HepG2 (cell line): Measurements from ENCODE around the gene JUND. TPM values are rescaled to one million over a fixed set of nuclear protein-coding genes. Genes with fewer than 3 reads are reported as not detected.

Source experiments
- BCL6 ChIP-seq: IDR thresholded peaks from 2 replicates; pipeline ENCODE4 v1.6.1; 2016; ENCODE audit warnings: missing genetic modification reagents, missing compliant biosample characterization
- ELF1 ChIP-seq: sonication (generic); formaldehyde crosslinking; IDR thresholded peaks from 2 replicates; pipeline ENCODE4 v1.4.0; 2020; ENCODE audit warnings: missing genetic modification reagents
- ELF4 ChIP-seq: sonication (generic); formaldehyde crosslinking; IDR thresholded peaks from 2 replicates; pipeline ENCODE4 v1.5.0; 2020; ENCODE audit warnings: missing genetic modification reagents, mild to moderate bottlenecking, moderate library complexity, borderline replicate concordance
- ETV6 ChIP-seq: sonication (generic); formaldehyde crosslinking; conservative IDR thresholded peaks from 2 replicates; pipeline ENCODE4 v1.4.0; 2020; ENCODE audit warnings: missing genetic modification reagents
- HDAC2 ChIP-seq: sonication (generic); formaldehyde crosslinking; IDR thresholded peaks from 2 replicates; pipeline ENCODE4 v1.4.0; 2020; ENCODE audit warnings: missing genetic modification reagents
- MTA3 ChIP-seq: sonication (generic); formaldehyde crosslinking; IDR thresholded peaks from 2 replicates; pipeline ENCODE4 v1.4.0; 2020; ENCODE audit warnings: missing genetic modification reagents
- NFKB2 ChIP-seq: sonication (generic); formaldehyde crosslinking; IDR thresholded peaks from 2 replicates; pipeline ENCODE4 v1.4.0; 2020; ENCODE audit warnings: missing genetic modification reagents, borderline replicate concordance
- RBM39 ChIP-seq: fragments of 200-400 bp; formaldehyde crosslinking; IDR thresholded peaks from one replicate; pipeline ENCODE4 v1.6.1; 2018; ENCODE audit warnings: antibody characterized with exemption, mild to moderate bottlenecking, low read depth, low read length; ENCODE audit not compliant: poor library complexity, severe bottlenecking
- RORA ChIP-seq: sonication (generic); formaldehyde crosslinking; IDR thresholded peaks from 2 replicates; pipeline ENCODE4 v1.5.0; 2020; ENCODE audit warnings: mild to moderate bottlenecking, missing genetic modification reagents, moderate library complexity
- SP4 ChIP-seq: sonication (generic); formaldehyde crosslinking; IDR thresholded peaks from 2 replicates; pipeline ENCODE4 v1.8.1; 2023; ENCODE audit warnings: mild to moderate bottlenecking, missing genetic modification reagents
- ZBED4 ChIP-seq: sonication (generic); formaldehyde crosslinking; IDR thresholded peaks from 2 replicates; pipeline ENCODE4 v1.4.0; 2020; ENCODE audit warnings: missing genetic modification reagents, borderline replicate concordance
- ZFP36 ChIP-seq: fragments of 150-350 bp; IDR thresholded peaks from 2 replicates; pipeline ENCODE4 v1.6.1; 2018; ENCODE audit warnings: borderline replicate concordance, low read length, low read depth; ENCODE audit not compliant: partially characterized antibody
- ZNF292 ChIP-seq: sonication (generic); formaldehyde crosslinking; IDR thresholded peaks from 2 replicates; pipeline ENCODE4 v1.8.1; 2022; ENCODE audit warnings: mild to moderate bottlenecking, low read depth, missing genetic modification reagents, borderline replicate concordance
- ZNF382 ChIP-seq: sonication (generic); formaldehyde crosslinking; IDR thresholded peaks from 2 replicates; pipeline ENCODE4 v1.5.0; 2020; ENCODE audit warnings: missing genetic modification reagents, mild to moderate bottlenecking, borderline replicate concordance
- ZNF562 ChIP-seq: sonication (generic); formaldehyde crosslinking; IDR thresholded peaks from 2 replicates; pipeline ENCODE4 v1.8.0; 2022; ENCODE audit warnings: missing genetic modification reagents, borderline replicate concordance
- ZNF570 ChIP-seq: sonication (generic); formaldehyde crosslinking; IDR thresholded peaks from 2 replicates; pipeline ENCODE4 v1.4.0; 2020; ENCODE audit warnings: mild to moderate bottlenecking, missing genetic modification reagents, borderline replicate concordance
- ZNF784 ChIP-seq: sonication (generic); formaldehyde crosslinking; IDR thresholded peaks from 2 replicates; pipeline ENCODE4 v1.5.1; 2020; ENCODE audit warnings: missing genetic modification reagents, mild to moderate bottlenecking, borderline replicate concordance
- ZNF792 ChIP-seq: IDR thresholded peaks from 2 replicates; pipeline ENCODE4 v1.6.1; 2016
- polyA plus RNA-seq, 8 experiments: library from polyadenylated mRNA; depleted of rRNA in 3 of 8; stranded (reverse) in 7 of 8; unstranded in 1 of 8; fragments of >200 nt; fragmentation: Illumina TruSeq in 4 of 8; extraction: Trizol in 4 of 8; gene quantifications; 2 replicates each; pipeline versions ENCODE4 v1.2.1 to v1.2.3, GENCODE V29; 2011 to 2016; ENCODE audit warnings: low read depth in 4 of 8, missing spikeins in 1 of 8, mixed read lengths in 1 of 8; ENCODE audit not compliant: insufficient read depth in 1 of 8
- total RNA-seq, 5 experiments: library from RNA; depleted of rRNA; stranded (reverse); fragments of >200 nt; fragmentation: Illumina TruSeq; extraction: Trizol; gene quantifications; 2 replicates each; pipeline ENCODE4 v1.2.3, GENCODE V29; 2016; ENCODE audit warnings: low read depth in 1 of 5
- TF ChIP-seq, protein P1 (sequence below): sonication (generic); formaldehyde crosslinking; IDR thresholded peaks from 2 replicates; pipeline ENCODE4 v1.8.1; 2023; ENCODE audit warnings: mild to moderate bottlenecking, missing genetic modification reagents, borderline replicate concordance
- TF ChIP-seq, protein P2 (sequence below): sonication (generic); formaldehyde crosslinking; IDR thresholded peaks from 2 replicates; pipeline ENCODE4 v1.4.0; 2020; ENCODE audit warnings: missing genetic modification reagents, borderline replicate concordance
- TF ChIP-seq, protein P3 (sequence below): sonication (generic); formaldehyde crosslinking; IDR thresholded peaks from 2 replicates; pipeline ENCODE4 v1.5.0; 2020; ENCODE audit warnings: missing genetic modification reagents

Gene JUND
- total and polyA plus RNA-seq, 2 of the 13 experiments (the other 11 are each of a cell fraction or from before 2014, with no cell fraction given) = 41.2 to 59.8 TPM

- TF ChIP-seq, protein P1, sequence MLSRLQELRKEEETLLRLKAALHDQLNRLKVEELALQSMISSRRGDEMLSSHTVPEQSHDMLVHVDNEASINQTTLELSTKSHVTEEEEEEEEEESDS (CRISPR knock-in tag) = no peak
- TF ChIP-seq RORA (CRISPR knock-in tag) (no peak), MTA3 (CRISPR knock-in tag) (no peak), ZNF562 (no peak), HDAC2 (no peak), ZBED4 (CRISPR knock-in tag) (no peak), BCL6 (peak; percentile 26), ELF1 (CRISPR knock-in tag) (0 out of 2 replicates have a peak, but pooled peaks have one; percentile 21), ZNF292 (CRISPR knock-in tag) (no peak), ZNF784 (CRISPR knock-in tag) (no peak), ZFP36 (no peak), SP4 (CRISPR knock-in tag) (no peak), ELF4 (CRISPR knock-in tag) (no peak), ZNF792 (CRISPR knock-in tag) (no peak), NFKB2 (CRISPR knock-in tag) (peak; percentile 86; the same call in 1 of the 2 replicates), ZNF382 (CRISPR knock-in tag) (no peak), RBM39 (no peak), ETV6 (CRISPR knock-in tag) (no peak; the same call in 1 of the 2 replicates), ZNF570 (CRISPR knock-in tag) (no peak)
- TF ChIP-seq, protein P2, sequence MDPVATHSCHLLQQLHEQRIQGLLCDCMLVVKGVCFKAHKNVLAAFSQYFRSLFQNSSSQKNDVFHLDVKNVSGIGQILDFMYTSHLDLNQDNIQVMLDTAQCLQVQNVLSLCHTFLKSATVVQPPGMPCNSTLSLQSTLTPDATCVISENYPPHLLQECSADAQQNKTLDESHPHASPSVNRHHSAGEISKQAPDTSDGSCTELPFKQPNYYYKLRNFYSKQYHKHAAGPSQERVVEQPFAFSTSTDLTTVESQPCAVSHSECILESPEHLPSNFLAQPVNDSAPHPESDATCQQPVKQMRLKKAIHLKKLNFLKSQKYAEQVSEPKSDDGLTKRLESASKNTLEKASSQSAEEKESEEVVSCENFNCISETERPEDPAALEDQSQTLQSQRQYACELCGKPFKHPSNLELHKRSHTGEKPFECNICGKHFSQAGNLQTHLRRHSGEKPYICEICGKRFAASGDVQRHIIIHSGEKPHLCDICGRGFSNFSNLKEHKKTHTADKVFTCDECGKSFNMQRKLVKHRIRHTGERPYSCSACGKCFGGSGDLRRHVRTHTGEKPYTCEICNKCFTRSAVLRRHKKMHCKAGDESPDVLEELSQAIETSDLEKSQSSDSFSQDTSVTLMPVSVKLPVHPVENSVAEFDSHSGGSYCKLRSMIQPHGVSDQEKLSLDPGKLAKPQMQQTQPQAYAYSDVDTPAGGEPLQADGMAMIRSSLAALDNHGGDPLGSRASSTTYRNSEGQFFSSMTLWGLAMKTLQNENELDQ = 0 out of 2 replicates have a peak, but pooled peaks have one; percentile 37
- TF ChIP-seq, protein P3, sequence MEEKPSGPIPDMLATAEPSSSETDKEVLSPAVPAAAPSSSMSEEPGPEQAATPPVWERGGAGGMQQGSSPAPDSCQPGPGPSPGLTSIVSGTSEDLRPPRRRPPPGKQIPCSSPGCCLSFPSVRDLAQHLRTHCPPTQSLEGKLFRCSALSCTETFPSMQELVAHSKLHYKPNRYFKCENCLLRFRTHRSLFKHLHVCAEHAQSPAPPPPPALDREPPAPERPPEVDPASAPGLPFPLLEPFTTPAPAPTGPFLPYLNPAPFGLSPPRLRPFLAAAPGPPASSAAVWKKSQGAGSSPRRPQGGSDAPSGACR = no peak
These were observed 958 bp downstream of the JUND start (continued) for GRCh38 chr19:18280247-18281081.
